ENCODE data around the gene PGAP6. TPM values are rescaled to one million over a fixed set of nuclear protein-coding genes. Genes with fewer than 3 reads are reported as not detected.

Gene PGAP6
- total and polyA plus RNA-seq, 2 of the 4 experiments (the other 2 are of a cell fraction), result 49.1 to 124 TPM

GRCh38 chr16:366476-366875, 15.3 kb downstream of the PGAP6 start:
- no peak overlapping the region for H2BK120ac ChIP-seq (ENCODE audit: low read depth, low read length)
- H4K5ac ChIP-seq (ENCODE audit: low read depth, low read length), result no peak overlapping the region
- H2AK5ac ChIP-seq (ENCODE audit: low read depth, low read length), result no peak overlapping the region
- H3K4ac ChIP-seq (ENCODE audit: low read depth, low read length), result no peak overlapping the region
- H4K8ac ChIP-seq (ENCODE audit: low read depth in 2 of 2, low read length in 2 of 2), result no peak overlapping the region
- H2BK20ac ChIP-seq (ENCODE audit: low read depth, low read length), result no peak overlapping the region
- H3K9me3 ChIP-seq (ENCODE audit: control insufficient read depth, insufficient read depth, low read length), result no peaks in the 10 kb centered on the region
- H2BK15ac ChIP-seq (ENCODE audit: low read depth, low read length), result no peak overlapping the region
- H3K56ac ChIP-seq (ENCODE audit: extremely low read depth, insufficient read depth, low read length), result no peak overlapping the region
- peaks cover 4 to 11% of the 10 kb centered on the region in 2 experiments; a peak in 2 of 4 replicates for H3K79me1 ChIP-seq (ENCODE audit: low read depth in 1 of 2, low read length in 2 of 2)
- no peaks in the 10 kb centered on the region for H3K9me1 ChIP-seq (ENCODE audit: insufficient read depth, low read length)
- dilution Hi-C loops (cut with HindIII; ENCODE audit: low sequenced_read_pairs, unreplicated experiment), result no loop called here
- no peak overlapping the region for H3K14ac ChIP-seq (replicated peaks; ENCODE audit: low read depth, low read length)
- no peak overlapping the region for H2AK9ac ChIP-seq (replicated peaks; ENCODE audit: low read depth, low read length, poor library complexity)
- no peak for ATAC-seq (ENCODE audit: low read depth)
- H3K4me3 ChIP-seq (ENCODE audit: insufficient read depth, low read depth, low read length), result no peak overlapping the region
- H3K18ac ChIP-seq (ENCODE audit: low read depth, low read length), result no peak overlapping the region
- H3K4me2 ChIP-seq (ENCODE audit: low read depth, low read length), result no peak overlapping the region
- no peak overlapping the region for H2BK5ac ChIP-seq (ENCODE audit: low read depth, low read length, poor library complexity, severe bottlenecking)
- WGBS, 2 experiments (ENCODE audit: extremely low coverage in 2 of 2, insufficient read length in 1 of 2), result no CpG with 5 or more reads among the region's 10 CpGs
- H3K23ac ChIP-seq (ENCODE audit: low read depth, low read length), result no peak overlapping the region
- H3K36me3 ChIP-seq (ENCODE audit: control insufficient read depth, insufficient read depth, low read length), result peaks cover 32% of the 10 kb centered on the region
- CTCF ChIA-PET, result no interaction called here
- POLR2A ChIA-PET (ENCODE audit: unreplicated experiment), result no interaction called here
- no peaks in the 10 kb centered on the region for H3K27me3 ChIP-seq (ENCODE audit: control insufficient read depth, insufficient read depth, low read length)
- no TSS peak for BruUV-seq (replicated peaks)
- in situ Hi-C loops (cut with MboI; ENCODE audit: low sequenced_read_pairs), result no loop called here
- H3K4me1 ChIP-seq (ENCODE audit: control insufficient read depth, insufficient read depth, low read length), result peaks cover 7% of the 10 kb centered on the region; the same call in 1 of the 2 replicates
- no peak for DNase-seq
- no peak overlapping the region for H3K9ac ChIP-seq (ENCODE audit: low read depth, low read length)
- no peak for TF ChIP-seq RCOR1 (IDR thresholded peaks at IDR 0.05; ENCODE audit: insufficient replicate concordance, low read length)
- no peak for TF ChIP-seq NFE2L2 (IDR thresholded peaks at IDR 0.05; ENCODE audit: low read depth, low read length)
- TF ChIP-seq USF2 (IDR thresholded peaks at IDR 0.05; ENCODE audit: low read depth, low read length), result no peak
- no peak for TF ChIP-seq SMC3 (IDR thresholded peaks at IDR 0.05; ENCODE audit: low read depth, low read length)
- no peak for TF ChIP-seq FOS (IDR thresholded peaks at IDR 0.05; ENCODE audit: low read depth, low read length)
- TF ChIP-seq ELK1 (IDR thresholded peaks at IDR 0.05; ENCODE audit: borderline replicate concordance, low read depth, low read length), result no peak
- no peak for TF ChIP-seq CEBPB (IDR thresholded peaks at IDR 0.05; ENCODE audit: low read depth, low read length)
- no peak for TF ChIP-seq MAZ (IDR thresholded peaks at IDR 0.05; ENCODE audit: borderline replicate concordance, low read depth, low read length)
- no peak for TF ChIP-seq MAFK (IDR thresholded peaks at IDR 0.05; ENCODE audit: low read depth, low read length)
- no peak for TF ChIP-seq RAD21 (IDR thresholded peaks at IDR 0.05; ENCODE audit: low read length)
- TF ChIP-seq CTCF (conservative IDR thresholded peaks at IDR 0.05; ENCODE audit: low read depth, low read length), result no peak
- TF ChIP-seq RFX5 (IDR thresholded peaks at IDR 0.05; ENCODE audit: low read depth, low read length), result no peak
- no peak for TF ChIP-seq MXI1 (IDR thresholded peaks at IDR 0.05; ENCODE audit: borderline replicate concordance, low read depth, low read length)
- intact Hi-C loops (cut with micrococcal nuclease), result no loop called here
- H4K20me1 ChIP-seq (ENCODE audit: insufficient read depth, low read length), result no peaks in the 10 kb centered on the region
- H2AFZ ChIP-seq (replicated peaks; ENCODE audit: low read length, poor library complexity), result no peak overlapping the region
- H4K91ac ChIP-seq (ENCODE audit: insufficient read depth, low read depth, low read length), result no peak overlapping the region
- H3K27ac ChIP-seq (ENCODE audit: insufficient read depth, low read length), result no peak overlapping the region
